GM12891 (cell line): ENCODE results near the gene WDR64.

Experiments used
- POLR2A ChIP-seq: IDR thresholded peaks from 2 replicates; pipeline ENCODE4 v1.6.1; 2011; ENCODE audit warnings: low read depth, low read length, control low read depth
- POLR2AphosphoS5 ChIP-seq: IDR thresholded peaks from 2 replicates; pipeline ENCODE4 v1.6.1; 2011; ENCODE audit warnings: low read depth, low read length, control low read depth

DNA sequence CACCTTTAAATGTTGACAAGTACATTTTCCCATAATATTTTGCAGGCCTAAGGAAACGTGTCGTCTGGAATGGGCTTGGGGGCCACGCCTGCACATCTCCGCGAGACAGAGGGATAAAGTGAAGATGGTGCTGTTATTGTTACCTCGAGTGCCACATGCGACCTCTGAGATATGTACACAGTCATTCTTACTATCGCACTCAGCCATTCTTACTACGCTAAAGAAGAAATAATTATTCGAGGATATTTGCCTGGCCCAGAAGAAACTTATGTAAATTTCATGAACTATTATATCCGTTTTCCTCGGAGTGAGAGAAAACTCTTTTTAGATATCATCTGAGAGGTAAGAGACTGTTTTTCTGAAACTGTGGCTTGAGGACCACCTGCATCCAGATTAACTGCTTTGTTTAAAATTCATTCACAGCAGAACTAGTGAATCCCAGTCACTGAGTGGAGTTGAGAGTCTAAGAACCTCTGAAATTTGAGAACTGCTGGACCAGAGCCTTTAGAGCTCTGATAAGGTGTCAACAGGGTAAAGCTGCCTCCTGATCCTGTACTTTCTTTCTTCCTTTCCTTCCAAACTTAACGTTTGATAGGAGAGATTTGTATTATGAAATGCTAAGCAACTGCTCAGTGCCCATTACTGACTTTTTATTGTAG, 196.7 kb downstream of the WDR64 start:
- TF ChIP-seq POLR2AphosphoS5 (no peak), POLR2A (no peak)
